H4 (cell line): ENCODE data around the gene UBN1. TPM values are rescaled to one million over a fixed set of nuclear protein-coding genes. Genes with fewer than 3 reads are reported as not detected.

Experiments used
- DNase-seq: peaks from one replicate; pipeline ENCODE4 v3.0.0-alpha.2; 2015; ENCODE audit warnings: low spot score
- total RNA-seq: library from RNA; depleted of rRNA; stranded (reverse); fragments of >200 nt; shearing (Covaris generic); gene quantifications from 2 replicates; pipeline ENCODE4 v1.2.3, GENCODE V29; 2014

The UBN1 gene
- total RNA-seq, 1 experiment from 2014 or later, result 12.7 TPM

DNA sequence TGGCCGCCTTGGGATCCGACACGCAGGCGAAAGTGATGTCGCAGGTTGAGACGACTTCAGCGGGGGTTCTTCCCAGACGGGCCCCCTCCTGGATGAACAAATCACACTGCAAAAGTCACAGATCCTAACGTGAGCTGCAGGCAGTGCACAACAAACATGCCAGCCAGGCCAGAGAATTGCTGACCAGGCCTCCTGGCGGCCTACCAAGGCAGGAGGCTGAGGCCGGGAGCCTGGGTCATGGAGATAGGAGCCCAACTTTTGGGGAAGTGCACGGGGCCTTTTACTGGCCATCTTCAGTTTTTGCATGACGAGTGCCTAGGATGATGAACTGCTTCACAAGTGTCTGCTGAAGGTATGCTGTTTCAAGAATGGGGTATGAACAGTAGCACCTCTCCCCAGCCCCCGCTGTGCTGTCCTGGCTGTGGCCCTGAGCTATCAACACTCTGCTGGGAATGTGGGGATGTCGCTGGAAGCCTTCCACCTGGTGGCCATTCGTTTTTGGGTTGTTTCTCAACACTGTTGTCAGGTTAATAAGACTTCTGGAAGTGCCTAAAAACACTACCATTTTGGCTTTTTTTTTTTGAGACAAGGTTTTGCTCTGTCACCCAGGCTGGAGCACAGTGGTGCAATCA lies 32.6 kb upstream of the UBN1 start:
- no peak for DNase-seq

DNA sequence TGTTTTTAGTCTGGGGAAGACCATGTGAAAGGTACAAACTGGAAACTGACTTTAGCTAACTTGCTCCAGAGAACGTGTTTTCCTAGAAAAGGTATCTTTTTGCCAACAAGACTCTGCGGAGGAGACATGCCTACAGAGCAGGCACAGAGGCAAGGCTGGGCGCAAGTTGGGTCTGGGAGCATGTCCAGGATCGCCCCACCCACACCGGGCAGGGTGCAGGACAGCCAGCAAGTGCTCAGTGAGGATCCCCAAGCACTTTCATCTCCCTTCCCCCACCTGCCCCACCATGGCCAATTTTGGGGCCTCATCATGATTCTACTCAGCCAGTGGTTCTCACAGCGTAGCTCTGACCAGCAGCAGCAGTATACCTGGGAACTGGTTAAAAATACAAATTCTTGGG lies 26.6 kb upstream of the UBN1 start:
- no peak for DNase-seq

DNA sequence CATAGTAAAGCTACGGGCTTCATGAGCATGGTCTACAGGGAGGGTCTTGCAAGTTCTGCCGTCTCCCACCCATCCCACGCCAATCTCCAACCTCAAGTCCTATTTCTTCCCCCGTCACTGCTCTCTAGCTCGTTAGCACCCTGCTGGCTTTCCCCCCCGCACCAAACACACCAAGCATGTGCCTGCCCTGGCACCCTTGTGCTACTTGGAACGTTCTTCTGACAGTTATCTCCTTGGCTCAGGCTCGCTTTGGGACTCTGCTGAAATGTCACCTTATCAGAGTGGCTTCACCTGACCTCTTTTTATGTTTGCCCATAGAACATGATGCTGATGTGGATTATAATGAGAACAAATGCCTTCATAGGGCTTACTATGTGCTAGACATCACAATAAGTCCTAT lies 22.1 kb upstream of the UBN1 start:
- DNase-seq, result no peak

DNA sequence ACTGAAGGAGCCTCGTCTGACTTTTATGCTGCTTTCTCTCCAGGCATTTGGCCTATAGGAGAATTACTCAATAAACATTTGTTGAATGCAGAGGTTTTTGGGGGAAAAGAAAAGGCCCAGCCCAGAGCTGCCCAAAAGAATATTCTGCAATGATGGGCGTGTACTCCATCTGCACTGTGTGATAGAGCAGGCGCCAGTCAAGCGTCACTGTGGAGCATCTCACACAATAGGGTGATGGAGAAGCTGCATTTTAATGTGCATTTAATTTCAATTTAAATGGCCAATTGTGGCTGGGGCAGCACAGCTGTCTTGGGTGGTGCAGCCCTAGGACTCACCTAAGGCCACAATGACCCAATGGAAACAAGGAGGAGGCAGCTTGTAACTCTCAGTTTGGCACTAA lies 20.8 kb upstream of the UBN1 start:
- no peak for DNase-seq

DNA sequence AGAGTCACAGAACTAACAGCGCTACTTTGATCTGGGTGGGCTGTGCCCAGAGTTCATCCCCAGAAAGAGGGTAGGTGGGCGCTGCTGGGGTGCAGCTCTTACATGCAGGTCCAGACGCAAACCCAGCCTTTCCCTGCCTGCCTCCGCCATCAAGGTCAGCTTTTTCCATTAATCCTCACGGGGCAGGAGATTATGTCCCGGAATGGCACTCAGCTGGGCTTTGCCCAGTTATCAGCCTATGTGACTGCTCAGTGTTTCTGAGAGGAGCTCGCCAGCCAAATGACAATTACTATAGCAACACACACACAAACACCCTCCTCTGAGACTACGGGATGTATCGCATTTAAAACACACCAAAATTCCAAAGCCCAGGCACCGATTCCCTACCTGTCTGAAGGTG lies 20.3 kb upstream of the UBN1 start:
- no peak for DNase-seq

DNA sequence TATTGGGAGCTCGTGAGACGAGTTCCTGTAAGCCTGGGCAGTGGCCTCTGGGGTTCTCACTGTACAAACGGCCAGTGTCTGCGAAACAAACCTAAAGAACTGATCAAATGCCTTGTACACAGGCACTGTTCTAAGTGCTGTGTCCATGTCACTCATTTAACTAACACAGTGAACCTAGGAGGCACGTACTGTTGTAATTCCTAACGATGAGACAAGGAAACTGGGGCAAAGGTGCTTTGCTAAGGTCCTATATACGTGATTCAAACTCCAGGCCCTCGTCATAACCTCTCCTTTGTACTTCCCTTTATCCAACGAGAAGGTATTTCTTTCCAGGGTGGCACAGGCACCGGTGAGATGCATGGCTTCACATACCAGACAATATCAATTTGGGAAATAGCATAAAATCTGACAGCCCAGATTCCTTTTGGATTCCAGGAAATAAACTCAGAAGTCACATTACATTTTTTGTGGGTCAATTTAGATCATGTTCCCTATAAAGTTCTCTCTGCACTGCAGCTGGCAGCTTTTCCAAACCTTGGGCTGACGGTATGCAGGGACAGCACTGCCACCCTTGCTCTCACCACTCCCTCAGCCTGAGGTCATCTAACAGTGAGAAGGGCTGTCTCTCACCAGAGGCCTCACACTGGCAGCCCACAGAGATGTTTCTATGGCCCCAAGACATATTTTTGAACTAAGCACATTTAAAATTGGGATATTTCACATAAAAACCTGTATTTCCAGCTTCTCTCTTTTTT lies 18.5 kb upstream of the UBN1 start:
- no peak for DNase-seq

DNA sequence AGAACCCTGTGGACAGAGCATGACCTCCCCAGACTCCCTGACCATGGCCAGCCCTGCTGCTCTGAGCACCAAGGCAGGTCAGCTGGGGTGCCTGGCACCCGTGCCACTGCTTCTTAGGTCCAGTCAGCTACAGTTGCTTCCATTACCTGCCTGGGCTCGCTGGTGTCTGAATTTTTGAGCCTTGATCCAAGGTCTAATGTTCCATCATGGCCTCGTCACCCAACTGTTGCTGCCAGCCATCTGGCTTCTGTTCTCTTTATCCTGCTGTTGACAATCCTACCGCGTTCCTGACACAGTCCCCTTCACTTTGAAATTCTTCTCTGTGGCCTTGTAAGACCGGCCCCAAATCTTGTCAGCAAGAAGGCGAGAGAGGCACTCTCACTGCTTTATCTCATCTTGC lies 16.9 kb upstream of the UBN1 start:
- no peak for DNase-seq

DNA sequence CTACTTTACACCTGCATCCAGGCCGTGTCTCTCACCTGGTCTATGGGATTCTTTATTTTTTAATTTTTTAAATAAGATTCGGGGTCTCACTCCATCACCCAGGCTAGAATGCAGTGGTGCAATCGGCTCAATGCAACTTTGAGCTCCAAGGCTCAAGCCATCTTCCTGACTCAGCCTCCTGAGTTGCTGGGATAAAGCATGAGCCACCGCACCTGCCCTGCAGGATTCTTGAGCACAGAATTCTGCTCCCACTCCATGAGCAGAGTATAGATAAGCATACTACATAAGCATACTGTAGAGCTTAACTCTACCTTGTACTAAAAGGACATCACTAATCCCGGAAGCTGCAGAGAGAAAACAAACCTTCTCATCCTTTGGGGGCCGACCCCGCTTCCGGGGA lies 15.7 kb upstream of the UBN1 start:
- no peak for DNase-seq

DNA sequence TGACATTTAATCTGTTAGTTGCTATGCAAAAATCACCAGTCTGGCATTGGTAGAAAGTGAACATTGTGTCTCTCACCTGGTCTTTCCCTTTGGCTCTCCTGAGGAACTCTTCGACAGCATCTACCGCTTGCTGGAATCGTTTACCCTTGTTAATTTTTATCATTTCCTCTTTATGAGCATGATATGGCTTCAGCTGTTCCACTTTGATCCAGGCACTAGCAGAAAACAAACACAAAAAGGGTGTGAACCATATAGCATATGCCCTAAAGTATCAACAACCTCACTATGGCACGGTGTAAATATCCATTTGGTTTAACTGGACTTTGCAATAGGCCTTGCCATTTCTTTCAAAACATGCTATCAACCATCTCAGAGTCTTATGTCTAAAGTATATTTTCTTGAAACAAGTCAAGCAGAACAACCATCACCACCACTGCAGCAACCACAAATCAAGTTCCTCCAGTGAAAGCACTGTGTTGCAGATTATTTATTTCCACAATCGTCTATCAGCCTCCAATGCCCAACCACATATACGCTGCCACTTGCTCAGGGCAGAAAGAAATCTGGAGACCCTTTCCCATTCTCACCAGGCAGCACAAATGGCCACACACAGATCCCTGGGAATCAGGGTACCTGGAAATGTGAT lies 14.5 kb upstream of the UBN1 start:
- no peak for DNase-seq

DNA sequence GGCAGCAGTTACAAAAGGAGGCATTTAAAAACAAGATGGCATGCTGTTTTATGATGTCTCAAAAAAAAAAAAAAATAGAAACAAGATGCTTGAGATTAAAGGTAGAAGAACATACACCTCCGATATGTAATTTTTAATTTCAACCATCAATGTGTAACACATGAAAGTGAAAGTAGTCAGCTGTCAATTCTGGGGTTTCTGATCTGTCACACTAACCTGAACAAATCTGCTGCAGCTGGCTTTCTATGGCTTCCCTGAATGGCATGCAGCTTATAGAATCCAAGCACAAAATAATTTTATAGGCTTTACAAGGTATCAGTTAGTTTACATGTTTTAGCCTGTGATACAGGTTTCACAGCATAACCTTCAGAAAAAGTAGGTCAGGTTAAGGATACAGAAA lies 13.7 kb upstream of the UBN1 start:
- DNase-seq, result no peak

DNA sequence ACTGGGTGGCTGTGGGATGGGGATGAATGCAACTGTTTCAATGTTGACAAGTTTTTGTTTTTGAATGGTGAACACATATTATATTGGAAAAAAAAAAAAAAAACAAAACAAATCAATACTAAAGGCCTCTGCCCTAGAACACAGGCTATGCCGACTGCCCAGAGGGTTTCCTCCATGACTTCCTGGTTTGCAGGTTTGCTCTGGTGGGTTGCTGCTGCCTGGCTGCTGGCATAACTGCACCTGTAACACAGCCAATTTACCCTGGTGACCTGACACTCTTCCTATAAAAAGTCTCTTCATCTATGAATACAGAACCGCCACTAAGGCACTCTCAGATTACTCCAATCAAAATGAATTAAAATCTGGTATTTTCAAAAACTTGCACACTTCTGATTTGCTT lies 10.6 kb upstream of the UBN1 start:
- no peak for DNase-seq

DNA sequence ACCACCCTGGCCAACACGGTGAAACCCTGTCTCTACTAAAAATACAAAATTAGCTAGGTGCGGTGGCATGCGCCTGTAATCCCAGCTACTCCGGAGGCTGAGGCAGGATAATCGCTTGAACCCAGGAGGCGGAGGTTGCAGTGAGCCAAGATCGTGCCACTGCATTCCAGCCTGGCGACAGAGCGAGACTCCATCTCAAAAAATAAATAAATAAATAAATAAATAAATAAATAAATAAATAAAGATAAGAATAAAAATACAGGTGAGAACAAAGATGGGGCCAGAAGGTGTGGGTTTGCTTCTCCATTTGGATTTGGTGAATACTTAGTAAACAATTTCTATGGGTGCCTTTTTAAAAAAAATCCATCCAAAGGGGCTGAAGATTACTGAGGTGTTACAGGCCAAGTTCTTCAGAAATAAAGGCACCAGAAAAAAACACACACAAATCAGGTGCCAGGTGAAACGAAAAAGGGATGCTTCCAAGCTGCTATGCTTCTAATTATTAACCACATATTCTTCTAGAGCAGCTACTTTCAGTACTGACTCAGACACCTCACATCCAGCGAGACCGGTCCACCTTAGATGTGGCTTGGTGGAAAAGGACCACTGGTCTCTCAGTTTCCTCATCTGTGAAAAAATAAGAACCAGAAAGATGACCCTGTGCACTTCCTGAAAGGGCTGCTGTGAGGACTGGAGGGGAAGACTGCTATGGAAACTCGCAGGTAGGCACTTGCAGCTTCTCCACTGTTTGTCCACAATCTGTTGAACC lies 9.4 kb upstream of the UBN1 start:
- DNase-seq, result no peak

DNA sequence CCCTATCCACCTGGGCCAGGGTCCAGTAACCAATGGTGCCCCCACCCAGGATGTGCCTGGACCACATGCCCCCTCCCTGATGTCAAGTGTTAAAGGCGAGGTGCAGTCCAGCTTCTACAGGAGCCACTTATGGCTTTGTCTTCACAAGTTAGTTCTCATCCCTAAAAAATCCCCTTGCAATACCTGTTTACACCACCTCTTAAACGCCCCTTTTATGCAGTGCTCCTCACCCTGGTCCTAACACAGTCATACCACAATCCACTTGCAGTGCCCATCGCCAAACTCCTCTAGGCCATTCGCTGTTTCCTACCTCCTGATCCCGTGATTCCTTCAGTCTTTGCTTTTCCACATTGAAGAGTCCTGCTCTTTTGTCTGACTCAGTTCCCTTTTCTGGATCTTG lies 7.3 kb upstream of the UBN1 start:
- DNase-seq, result no peak

DNA sequence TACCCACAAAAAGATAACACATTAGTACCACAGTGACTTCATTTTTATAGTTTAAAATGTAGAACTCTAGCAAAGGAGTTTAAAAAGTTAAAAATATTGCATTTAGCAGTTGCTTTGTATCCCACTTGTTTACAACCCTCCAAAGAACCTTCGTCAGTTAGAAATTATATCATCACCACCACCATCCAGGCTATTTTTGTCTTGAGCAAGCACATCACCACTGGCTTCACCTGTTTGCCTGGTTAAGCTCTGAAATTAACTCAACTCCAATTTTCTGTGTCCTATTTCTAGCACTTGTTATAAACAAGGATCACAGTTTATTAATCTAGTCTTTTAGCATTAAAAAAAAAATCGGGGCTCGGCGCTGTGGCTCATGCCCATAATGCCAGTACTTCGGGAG lies 6.3 kb upstream of the UBN1 start:
- DNase-seq, result no peak

DNA sequence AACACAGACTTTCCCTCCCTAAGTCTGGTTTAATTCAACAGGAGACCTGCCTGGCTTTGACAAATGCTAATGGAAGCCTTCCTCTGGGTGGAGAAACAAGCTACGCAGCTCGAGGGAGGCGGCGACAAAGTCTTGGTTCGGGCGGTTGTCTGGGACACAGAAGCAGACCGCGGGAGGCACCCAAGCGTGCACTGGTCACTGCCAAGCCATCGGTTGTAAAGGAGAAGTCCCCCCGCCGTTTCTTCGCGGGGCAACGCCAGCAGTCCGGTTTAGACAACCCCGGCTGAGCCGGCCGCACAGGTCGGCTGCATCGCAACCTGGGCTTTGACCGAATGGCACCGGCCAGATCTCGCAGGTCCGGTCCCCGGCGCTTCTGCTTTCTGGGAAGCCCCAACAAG lies 779 bp upstream of the UBN1 start:
- no peak for DNase-seq

DNA sequence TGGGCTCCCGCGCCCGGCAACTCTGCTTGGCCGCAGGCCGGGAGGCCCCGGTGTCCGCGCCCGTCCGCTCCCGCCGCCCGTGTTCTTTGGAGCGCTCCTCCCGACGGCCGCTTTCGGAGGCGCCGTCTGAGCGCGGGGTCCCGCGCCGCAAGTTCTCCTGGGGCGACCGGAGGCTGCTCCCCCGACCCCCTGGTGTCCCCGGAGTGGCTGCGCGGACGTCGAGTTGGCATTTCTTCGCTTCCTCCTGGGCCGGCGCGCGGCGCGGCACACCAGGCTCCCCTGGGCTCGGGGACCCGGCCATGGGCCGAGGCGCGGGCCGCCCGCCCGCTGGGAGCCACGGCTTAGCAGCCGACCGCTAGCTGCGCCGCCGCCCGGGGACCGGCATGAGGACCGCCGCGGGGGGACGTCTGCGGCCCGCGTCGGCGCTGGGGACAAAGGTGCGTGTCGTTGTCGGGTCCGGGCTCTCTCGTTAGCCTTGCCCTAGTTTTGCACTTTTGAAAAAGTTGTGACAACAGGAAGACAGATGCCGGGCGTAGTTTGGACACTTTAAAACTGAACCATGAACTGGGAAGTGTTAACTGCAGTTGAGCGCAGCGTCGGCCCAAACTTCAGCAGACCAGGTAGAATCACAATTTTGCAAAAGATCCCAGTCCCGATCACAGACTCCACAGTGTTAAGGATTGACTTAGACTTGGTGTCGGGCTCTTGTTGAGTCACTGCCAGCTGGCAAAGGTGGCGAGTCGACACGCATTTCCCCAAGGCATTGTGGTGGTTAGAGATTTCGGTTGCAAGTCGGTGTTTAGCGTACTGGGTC lies 700 bp downstream of the UBN1 start:
- peak; percentile 31 for DNase-seq

DNA sequence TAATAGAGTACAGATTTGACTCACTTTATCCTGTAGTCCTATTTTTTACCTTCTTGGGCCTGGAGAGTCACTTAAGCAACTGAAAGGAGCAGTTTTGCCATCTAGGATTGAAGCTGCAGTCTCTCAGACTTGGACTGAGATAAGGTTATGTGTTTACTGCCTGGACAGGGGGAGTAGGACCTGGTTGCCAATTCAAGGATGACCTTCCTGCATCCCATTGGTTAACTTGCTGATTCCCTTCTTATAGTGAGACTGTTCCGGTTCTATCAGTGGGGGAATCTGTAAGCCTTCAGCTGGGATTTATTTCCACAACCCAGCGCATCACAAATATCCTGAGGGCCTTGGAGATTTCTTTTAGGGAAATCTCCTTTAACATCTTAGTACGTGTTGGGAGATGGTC lies 2.9 kb downstream of the UBN1 start:
- no peak for DNase-seq

DNA sequence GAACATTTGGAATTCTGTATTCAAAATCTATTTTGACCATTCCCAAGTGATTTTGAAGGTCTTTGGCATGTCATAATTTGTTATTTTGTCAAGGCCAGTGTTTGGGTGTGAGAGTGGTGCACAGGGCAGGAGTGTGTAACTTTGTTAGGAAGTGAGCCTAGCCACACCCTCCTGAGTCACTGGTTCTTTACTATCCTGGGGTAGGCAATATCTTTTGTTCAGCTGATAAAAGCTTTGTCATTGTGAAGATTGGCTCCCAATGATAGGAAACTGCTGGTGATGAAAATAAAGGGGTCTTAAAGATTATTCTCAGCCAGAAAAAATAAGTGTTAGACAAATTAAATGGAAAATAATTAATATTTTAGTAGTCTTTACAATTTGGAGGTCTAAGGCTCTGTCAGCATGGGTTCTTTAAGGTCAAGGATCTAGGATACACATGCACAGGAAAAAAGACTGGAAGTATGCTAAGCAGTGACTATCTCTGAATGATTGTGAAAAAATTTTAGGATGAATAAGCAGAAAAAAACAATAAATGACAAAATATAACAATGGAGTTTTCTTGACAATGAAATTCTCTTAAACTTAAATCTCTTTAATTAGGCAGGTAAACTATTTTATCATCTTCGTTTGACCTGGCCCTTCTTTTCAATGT lies 5.1 kb downstream of the UBN1 start:
- DNase-seq, result no peak

DNA sequence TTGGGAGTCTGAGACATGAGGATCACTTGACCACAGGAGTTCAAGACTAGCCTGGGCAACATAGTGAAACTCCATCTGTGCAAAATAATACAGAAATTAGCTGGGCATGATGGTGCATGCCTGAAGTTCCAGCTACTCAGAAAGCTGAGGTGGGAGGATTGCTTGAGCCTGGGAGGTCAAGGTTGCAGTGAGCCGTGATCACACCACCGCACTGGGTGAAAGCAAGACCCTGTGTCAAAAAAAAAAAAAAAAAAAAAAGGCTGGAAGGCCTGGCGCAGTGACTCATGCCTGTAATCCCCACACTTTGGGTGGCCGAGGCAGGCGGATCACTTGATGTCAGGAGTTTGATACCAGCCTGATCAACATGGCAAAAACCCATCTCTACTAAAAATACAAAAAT lies 8.1 kb downstream of the UBN1 start:
- no peak for DNase-seq

DNA sequence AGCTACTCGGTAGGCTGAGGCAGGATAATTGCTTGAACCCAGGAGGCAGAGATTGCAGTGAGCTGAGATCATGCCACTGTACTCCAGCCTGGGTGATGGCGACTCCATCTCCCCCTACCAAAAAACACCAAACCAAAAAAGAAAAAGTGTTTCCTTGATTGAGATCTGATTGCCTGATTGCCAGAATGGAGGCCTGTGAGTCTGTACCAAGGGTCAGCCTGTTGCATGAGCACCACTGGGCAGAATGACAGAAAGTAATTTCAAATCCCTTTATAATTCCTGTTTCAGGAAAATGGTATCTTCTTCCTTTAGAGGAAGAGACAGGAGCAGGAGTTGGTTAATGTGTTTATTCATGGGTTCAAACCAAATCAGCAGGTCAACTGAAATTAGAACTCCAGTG lies 8.5 kb downstream of the UBN1 start:
- no peak for DNase-seq

DNA sequence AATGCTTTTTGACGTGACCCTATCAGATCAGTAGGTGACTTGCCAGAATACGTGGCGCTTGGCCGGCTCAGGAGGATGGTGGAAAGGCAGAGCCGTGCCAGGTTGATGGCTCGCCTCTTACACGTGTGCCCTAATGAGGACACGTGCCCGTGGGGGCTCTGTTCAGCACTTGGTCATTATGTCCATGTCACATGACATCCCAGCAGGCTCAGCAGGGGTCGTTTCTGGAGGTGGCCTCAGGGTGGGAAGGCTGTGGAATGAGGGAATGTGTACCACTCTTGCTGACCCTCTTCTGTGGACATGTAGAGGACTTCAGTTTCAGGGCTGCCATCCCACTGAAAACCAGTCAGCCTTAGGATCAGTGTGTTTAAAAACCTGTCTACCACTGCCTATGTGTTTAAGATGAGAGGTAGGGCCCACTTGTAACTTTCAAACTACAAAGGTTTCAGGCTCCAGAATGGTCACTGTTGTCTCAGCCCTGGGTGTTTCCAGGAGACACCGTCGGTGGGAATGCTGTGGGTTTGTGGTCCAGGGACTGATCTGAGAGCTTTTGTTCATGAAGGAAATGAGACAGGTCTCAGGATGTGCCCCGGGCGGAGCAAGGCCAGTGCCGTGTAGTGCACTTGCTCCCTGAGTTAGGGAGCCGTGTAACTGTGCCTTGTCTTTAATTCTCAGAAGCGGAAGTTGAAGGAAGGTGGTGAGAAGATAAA lies 12.1 kb downstream of the UBN1 start:
- DNase-seq, result no peak
